ENCODE results near the gene EPHA6.
"Not testable (repeated sequence)": the region's sequence is repeated elsewhere in the genome, so short reads cannot be mapped to it uniquely, and the experiment has no call there.

EPHA6 gene

DNA sequence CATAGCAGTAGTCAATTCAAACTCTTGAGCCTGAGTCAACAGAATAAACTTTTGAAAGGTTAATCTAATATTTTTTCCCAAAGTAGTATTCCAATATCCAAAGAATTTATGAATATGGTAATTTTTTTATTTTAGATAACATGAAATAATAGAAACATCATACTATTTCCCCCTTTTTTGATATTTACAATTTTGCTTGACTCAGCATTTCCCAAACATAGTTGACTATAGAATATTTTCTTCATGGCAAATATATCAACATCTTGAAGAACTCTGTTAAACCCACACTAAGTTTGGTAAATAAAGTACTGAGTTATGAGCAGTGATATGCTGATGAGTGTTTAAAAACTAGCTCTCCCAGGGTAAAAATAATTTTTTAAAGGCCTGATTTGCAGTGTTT lies 570.2 kb downstream of the EPHA6 start:
- Mint-ChIP-seq H3K4me1 (no peaks in the 10 kb centered on the region), H3K36me3 (no peaks in the 10 kb centered on the region), H3K27me3 (no peaks in the 10 kb centered on the region), H3K9me3 (peaks cover 10% of the 10 kb centered on the region in 2 donors), H3K27ac (no peak overlapping the region), H3K4me3 (no peak overlapping the region)
- ATAC-seq (replicated peaks) (no peak), DNase-seq (no peak)

DNA sequence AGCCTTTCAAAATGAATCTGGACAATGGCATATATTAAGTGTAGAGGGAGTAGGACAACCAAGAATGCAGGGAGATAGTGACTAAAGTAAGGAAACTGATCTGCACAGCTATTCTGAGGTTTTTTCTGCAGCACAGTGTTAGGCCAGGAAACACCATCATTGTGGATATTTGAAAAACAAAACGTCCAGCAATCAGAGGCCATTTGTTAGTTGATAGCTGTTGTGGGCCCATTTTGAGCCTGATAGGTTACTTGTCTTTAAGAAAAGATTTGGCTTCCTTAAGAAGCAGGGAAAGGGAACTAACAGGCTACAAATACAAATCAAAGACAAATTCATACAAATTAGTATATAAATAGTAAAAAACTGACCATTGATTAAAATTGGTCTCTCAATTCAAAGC lies 574.4 kb downstream of the EPHA6 start:
- no peaks in the 10 kb centered on the region for H3K4me1 Mint-ChIP-seq
- ATAC-seq (replicated peaks) (no peak), DNase-seq (no peak)
- no peak overlapping the region for H3K4me3 Mint-ChIP-seq
- no peaks in the 10 kb centered on the region for H3K36me3 Mint-ChIP-seq
- H3K9me3 Mint-ChIP-seq = peaks cover 10% of the 10 kb centered on the region in 2 donors
- H3K27ac Mint-ChIP-seq = no peak overlapping the region
- H3K27me3 Mint-ChIP-seq = no peaks in the 10 kb centered on the region

DNA sequence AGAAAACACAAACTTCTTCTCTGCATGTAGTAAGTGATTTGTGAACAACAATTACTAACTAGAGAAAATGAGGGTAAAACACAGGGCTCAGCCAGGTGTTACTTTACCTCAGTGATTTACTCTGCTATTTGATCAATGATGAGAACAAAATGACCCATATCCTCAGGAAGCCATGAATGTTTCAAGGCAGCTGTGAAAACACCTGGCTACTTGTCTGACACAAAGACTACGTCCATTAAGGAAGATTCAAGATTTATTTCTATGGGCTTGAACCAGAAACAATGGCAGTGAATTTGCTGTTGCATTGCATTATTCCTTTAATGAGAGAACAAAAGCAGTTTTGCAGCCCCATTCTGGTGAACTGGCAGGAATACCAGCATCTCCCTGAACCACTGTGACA lies 575.5 kb downstream of the EPHA6 start:
- Mint-ChIP-seq H3K9me3 (peaks cover 10% of the 10 kb centered on the region in 2 donors), H3K4me3 (no peak overlapping the region), H3K27ac (no peak overlapping the region), H3K4me1 (no peaks in the 10 kb centered on the region), H3K27me3 (no peaks in the 10 kb centered on the region), H3K36me3 (no peaks in the 10 kb centered on the region)
- ATAC-seq (replicated peaks) = no peak
- DNase-seq = no peak

DNA sequence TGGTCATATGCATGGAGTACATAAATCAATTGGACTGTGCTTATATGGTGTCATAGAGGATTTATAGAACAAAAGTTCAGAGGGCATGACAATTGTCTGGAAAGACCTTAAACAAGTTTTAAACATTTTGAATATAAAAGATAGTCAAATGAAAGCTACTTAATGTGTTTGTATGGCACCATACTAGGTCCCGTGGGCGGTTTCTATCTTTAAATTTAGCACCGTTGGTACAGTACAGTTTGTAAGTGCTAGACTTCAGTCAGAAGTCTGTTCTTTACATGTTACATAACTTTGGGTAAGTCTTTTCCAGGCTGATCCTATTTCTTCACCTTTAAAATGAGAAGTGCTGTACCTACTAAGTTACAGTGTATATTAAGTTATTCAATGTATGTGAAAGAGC lies 576.8 kb downstream of the EPHA6 start:
- H3K27ac Mint-ChIP-seq = no peak overlapping the region
- no peak for DNase-seq
- ATAC-seq (replicated peaks) = no peak
- no peaks in the 10 kb centered on the region for H3K27me3 Mint-ChIP-seq
- H3K36me3 Mint-ChIP-seq = no peaks in the 10 kb centered on the region
- no peaks in the 10 kb centered on the region for H3K4me1 Mint-ChIP-seq
- peaks cover 6 to 8% of the 10 kb centered on the region in 2 donors for H3K9me3 Mint-ChIP-seq
- no peak overlapping the region for H3K4me3 Mint-ChIP-seq

DNA sequence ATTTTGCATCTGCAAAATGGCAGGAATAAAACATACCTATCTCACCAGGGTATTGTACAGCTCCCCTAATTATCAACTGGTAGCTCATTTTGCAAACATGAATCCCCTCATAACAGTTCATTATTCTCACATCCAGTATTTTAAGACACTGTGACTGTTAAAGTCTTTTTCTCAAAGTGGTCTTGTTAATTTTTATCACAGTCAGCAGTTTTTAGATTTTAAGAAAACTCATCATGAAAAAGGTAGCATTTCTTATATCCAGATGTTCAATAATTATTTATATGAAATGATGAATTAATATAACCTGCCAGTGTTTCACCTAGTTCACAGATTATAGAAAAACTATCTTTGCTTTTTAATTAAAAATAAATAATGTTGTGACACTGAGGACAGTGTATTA lies 595.2 kb downstream of the EPHA6 start:
- Mint-ChIP-seq H3K27me3 (no peaks in the 10 kb centered on the region), H3K4me3 (no peak overlapping the region), H3K36me3 (no peaks in the 10 kb centered on the region), H3K4me1 (no peaks in the 10 kb centered on the region), H3K27ac (no peak overlapping the region), H3K9me3 (peaks cover 0 to 2% of the 10 kb centered on the region in 2 donors)
- ATAC-seq (replicated peaks) (no peak), DNase-seq (no peak)

DNA sequence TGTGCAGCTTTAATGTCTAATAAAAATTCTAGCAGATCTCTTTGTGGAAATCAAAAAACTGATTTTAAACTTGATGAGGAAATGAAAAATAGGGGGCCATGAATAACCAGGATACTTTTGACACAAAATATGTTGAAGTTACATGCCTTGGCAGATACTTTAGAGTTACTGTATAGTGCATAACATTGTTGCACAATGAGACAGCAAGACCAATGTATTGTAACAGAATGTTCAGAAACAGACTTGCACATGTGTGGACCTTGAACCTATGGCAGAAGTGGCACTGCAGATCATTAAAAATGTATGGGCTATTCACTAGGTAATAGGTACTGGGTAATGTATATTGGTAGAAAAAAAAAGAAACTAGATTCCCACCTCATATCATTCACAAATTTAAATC lies 607.2 kb downstream of the EPHA6 start:
- Mint-ChIP-seq H3K4me3 (no peak overlapping the region), H3K4me1 (no peaks in the 10 kb centered on the region), H3K27me3 (no peaks in the 10 kb centered on the region), H3K9me3 (peaks cover 11 to 12% of the 10 kb centered on the region in 2 donors), H3K27ac (no peak overlapping the region), H3K36me3 (no peaks in the 10 kb centered on the region)
- DNase-seq (no peak), ATAC-seq (replicated peaks) (no peak)

DNA sequence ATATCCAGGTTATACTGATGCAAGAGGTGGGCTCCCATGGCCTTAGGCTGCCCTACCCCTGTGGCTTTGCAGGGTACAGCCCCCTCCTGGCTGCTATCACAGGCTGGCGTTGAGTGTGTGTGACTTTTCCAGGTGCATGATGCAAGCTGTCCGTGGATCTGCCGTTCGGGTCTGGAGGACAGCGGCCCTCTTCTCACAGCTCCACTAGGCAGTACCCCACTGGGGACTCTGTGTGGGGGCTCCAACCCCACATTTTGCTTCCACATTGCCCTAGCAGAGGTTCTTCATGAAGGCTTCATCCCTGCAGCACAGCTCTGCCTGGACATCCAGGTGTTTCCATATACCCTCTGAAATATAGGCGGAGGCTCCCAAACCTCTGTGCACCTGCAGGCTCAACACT lies 610.6 kb downstream of the EPHA6 start:
- Mint-ChIP-seq H3K9me3 (peaks cover 13 to 15% of the 10 kb centered on the region in 2 donors), H3K4me1 (no peaks in the 10 kb centered on the region), H3K27ac (no peak overlapping the region), H3K27me3 (no peaks in the 10 kb centered on the region), H3K36me3 (no peaks in the 10 kb centered on the region), H3K4me3 (no peak overlapping the region)
- no peak for ATAC-seq (replicated peaks)
- DNase-seq = no peak

DNA sequence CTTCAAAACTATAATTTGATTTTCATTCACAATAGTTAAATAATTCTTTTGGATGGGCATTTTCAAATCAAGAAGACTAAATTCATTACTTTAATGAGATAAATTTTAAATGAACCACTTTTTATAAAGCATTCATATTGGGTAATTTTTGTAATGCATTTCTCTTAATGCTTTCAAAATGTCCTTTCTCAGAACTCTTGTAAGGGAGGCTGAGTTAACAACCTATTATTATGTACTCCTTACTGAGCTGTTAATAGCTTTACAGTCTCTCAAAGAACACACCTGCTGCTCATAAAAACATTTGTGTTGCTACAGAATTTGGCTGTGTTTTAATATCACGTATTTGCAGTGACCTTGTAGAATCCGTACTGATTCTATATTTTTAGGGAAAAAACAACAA lies 616.2 kb downstream of the EPHA6 start:
- ATAC-seq (replicated peaks) = no peak
- no peak overlapping the region for H3K27ac Mint-ChIP-seq
- no peaks in the 10 kb centered on the region for H3K4me1 Mint-ChIP-seq
- H3K4me3 Mint-ChIP-seq = no peak overlapping the region
- H3K27me3 Mint-ChIP-seq = no peaks in the 10 kb centered on the region
- peaks cover 3 to 6% of the 10 kb centered on the region in 2 donors for H3K9me3 Mint-ChIP-seq
- no peak for DNase-seq
- H3K36me3 Mint-ChIP-seq = no peaks in the 10 kb centered on the region

DNA sequence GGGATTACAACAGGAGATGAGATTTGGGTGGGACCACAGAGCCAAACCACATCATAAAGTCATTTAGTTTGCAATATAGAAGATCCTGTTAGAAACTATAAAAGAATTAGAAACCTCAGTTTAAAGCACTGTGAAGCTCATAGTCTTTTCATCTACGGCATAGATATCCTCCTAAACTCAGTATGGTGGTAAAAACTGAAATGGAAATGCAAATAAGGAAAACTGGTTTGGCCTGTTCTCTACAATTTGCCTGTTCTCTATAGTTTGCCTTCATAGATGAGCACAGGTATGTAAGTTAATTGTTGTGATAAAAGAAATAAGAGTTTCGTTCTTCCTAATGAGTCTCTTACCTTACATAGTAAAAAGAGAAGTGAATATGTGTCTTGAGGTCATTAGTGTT lies 618.5 kb downstream of the EPHA6 start:
- DNase-seq (no peak), ATAC-seq (replicated peaks) (no peak)
- no peaks in the 10 kb centered on the region for H3K4me1 Mint-ChIP-seq
- H3K27ac Mint-ChIP-seq = no peak overlapping the region
- no peak overlapping the region for H3K4me3 Mint-ChIP-seq
- H3K27me3 Mint-ChIP-seq = no peaks in the 10 kb centered on the region
- H3K9me3 Mint-ChIP-seq = no peaks in the 10 kb centered on the region
- no peaks in the 10 kb centered on the region for H3K36me3 Mint-ChIP-seq

DNA sequence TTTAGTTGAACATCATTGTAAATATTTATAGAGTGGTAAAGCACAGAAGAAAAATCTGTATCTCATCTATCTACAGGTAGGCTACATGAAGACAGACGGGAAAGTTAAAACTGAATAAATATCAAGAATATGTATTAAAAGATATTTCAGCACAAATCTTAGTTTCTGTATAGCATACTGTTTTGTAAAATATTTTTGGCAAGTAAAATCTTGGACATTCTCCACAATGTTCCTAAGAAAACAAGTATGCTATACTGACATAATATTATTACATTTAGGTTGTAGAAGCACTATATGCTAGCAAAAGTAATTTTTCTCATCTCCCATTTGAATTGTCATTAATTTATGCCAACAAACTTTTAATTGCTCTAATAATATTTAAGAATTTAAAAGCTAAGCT lies 623.7 kb downstream of the EPHA6 start:
- no peaks in the 10 kb centered on the region for H3K27me3 Mint-ChIP-seq
- H3K27ac Mint-ChIP-seq = no peak overlapping the region
- no peaks in the 10 kb centered on the region for H3K9me3 Mint-ChIP-seq
- ATAC-seq (replicated peaks) (no peak), DNase-seq (no peak)
- no peaks in the 10 kb centered on the region for H3K36me3 Mint-ChIP-seq
- no peaks in the 10 kb centered on the region for H3K4me1 Mint-ChIP-seq
- H3K4me3 Mint-ChIP-seq = no peak overlapping the region

DNA sequence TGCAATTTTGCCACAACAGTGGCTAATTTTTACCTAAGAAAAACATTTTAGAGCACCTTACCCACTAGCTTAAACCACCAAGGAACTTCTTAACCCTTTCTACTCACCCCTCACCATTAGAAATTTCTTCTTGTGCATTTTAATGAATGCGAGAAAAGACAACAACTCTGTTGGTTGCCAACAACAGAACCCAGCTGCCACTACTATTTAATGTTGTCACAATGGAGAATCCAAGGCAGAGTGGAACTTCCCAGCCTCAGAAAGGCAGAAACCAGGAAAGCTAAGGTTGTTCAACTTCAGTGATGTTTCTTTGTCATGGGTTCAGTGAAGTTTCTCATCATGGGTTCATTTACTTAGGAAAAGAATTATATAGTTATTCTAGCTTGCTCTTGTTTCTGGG lies 625.0 kb downstream of the EPHA6 start:
- ATAC-seq (replicated peaks) = no peak
- no peaks in the 10 kb centered on the region for H3K36me3 Mint-ChIP-seq
- no peak for DNase-seq
- no peak overlapping the region for H3K27ac Mint-ChIP-seq
- H3K4me3 Mint-ChIP-seq = no peak overlapping the region
- H3K4me1 Mint-ChIP-seq = no peaks in the 10 kb centered on the region
- no peaks in the 10 kb centered on the region for H3K9me3 Mint-ChIP-seq
- H3K27me3 Mint-ChIP-seq = no peaks in the 10 kb centered on the region

DNA sequence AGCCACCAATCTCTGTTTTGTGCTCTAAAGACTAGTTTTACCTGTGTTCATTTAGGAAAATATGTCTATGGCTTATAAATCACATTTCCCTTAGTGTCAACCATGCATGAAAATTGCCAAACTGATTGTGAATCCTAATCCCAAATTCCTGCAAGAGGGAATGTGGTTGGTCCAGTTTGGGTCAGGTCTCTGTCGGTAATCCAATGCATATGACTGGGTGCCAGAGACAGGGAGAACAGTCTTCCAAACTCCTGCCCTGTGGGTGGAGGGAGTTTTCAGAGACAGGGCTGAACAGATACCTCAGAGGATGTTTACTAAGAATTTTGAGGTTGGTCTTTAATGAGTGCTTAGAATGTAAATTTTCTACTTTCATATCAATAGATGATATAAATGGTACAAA lies 649.6 kb downstream of the EPHA6 start:
- no peak overlapping the region for H3K27ac Mint-ChIP-seq
- H3K4me1 Mint-ChIP-seq = no peaks in the 10 kb centered on the region
- H3K27me3 Mint-ChIP-seq = no peaks in the 10 kb centered on the region
- no peaks in the 10 kb centered on the region for H3K9me3 Mint-ChIP-seq
- no peak overlapping the region for H3K4me3 Mint-ChIP-seq
- no peak for DNase-seq
- no peak for ATAC-seq (replicated peaks)
- no peaks in the 10 kb centered on the region for H3K36me3 Mint-ChIP-seq

DNA sequence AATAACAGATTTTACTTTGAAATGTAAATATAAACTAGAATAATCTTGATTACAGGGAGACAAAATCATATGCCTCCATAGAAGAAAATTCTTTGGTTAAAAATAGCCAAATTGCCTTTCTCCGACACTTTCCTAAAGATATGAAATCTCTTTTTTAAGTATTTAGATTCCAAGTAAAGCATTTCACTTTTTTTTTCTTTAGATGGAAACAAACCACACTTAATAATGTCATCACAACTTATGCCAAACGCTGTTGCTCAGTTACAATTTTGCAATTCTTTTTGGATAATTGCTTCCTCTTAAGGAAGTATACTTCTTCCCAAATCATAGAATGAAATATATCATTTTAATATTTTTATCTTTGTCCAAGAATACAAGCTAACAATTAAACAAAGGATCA lies 656.1 kb downstream of the EPHA6 start:
- H3K27ac Mint-ChIP-seq = no peak overlapping the region
- no peak overlapping the region for H3K4me3 Mint-ChIP-seq

DNA sequence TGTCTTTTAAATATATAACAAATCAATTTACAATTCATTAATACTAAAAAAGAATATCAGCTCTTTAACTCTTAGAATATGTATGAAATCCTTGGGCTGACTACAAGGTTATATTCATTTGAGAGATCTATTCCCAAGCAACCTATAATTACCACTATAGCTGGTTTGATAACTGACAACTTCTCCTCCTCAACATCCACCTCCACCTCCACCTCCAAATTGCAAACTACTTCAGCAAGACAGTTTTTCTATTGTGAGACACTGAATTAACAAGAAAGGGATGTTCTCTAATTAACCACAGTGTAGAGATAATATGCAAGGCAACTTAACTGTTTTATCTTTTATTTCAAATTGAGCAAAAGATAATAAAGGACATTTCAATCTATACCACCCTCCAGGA lies 665.3 kb downstream of the EPHA6 start:
- no peak overlapping the region for H3K4me3 Mint-ChIP-seq
- H3K9me3 Mint-ChIP-seq = no peaks in the 10 kb centered on the region

More for the DNA sequence above, 656.1 kb downstream of the EPHA6 start:
- H3K9me3 Mint-ChIP-seq = no peaks in the 10 kb centered on the region
- H3K27me3 Mint-ChIP-seq = no peaks in the 10 kb centered on the region
- DNase-seq (no peak), ATAC-seq (replicated peaks) (no peak)
- no peaks in the 10 kb centered on the region for H3K4me1 Mint-ChIP-seq
- H3K36me3 Mint-ChIP-seq = no peaks in the 10 kb centered on the region

DNA sequence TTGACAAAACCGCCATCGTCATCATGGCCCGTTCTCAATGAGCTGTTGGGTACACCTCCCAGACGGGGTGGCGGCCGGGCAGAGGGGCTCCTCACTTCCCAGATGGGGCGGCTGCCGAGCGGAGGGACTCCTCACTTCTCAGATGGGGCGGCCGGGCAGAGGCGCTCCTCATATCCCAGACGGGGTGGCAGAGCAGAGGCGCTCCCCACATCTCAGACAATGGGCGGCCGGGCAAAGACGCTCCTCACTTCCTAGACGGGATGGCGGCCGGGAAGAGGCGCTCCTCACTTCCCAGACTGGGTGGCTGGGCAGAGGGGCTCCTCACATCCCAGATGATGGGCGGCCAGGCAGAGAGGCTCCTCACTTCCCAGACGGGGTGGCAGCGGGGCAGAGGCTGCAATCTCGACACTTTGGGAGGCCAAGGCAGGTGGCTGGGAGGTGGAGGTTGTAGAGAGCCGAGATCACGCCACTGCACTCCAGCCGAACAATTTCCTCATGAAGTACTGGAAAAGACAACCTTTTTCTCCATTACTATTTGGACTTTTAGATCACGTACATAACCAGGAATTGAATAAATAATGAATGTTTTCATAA lies 666.4 kb downstream of the EPHA6 start:
- H3K27me3 Mint-ChIP-seq; DNase-seq; H3K9me3 Mint-ChIP-seq; H3K4me1 Mint-ChIP-seq; H3K4me3 Mint-ChIP-seq; H3K36me3 Mint-ChIP-seq; ATAC-seq (replicated peaks); H3K27ac Mint-ChIP-seq: not testable (repeated sequence)

More for the DNA sequence above, 665.3 kb downstream of the EPHA6 start:
- no peak overlapping the region for H3K27ac Mint-ChIP-seq
- no peaks in the 10 kb centered on the region for H3K27me3 Mint-ChIP-seq
- ATAC-seq (replicated peaks) = no peak
- H3K36me3 Mint-ChIP-seq = no peaks in the 10 kb centered on the region
- H3K4me1 Mint-ChIP-seq = no peaks in the 10 kb centered on the region
- DNase-seq = no peak

DNA sequence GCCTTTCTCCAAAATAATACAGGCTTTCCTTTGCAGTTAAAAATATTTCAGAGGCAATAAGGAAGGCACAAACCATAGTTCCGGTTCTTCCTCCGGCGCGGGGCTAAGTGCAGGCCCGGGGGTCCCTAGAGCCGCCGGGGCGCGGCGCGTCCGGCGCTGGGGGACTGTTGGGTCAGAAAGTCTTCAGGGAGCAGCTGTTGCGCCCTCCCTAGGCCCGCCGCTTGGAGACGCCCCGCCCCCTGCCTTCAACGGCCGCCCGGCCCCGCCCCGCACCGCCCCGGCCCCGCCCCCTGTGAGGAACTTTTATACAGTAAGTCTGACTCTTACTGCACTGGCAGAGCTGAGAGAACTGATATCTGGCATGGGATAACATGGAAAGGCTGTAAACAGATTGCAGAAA lies 667.0 kb downstream of the EPHA6 start:
- H3K4me3 Mint-ChIP-seq = no peak overlapping the region
- H3K36me3 Mint-ChIP-seq = no peaks in the 10 kb centered on the region
- DNase-seq (no peak), ATAC-seq (replicated peaks) (peak in 1 of 2 donors; percentile 38)
- no peaks in the 10 kb centered on the region for H3K4me1 Mint-ChIP-seq
- H3K27me3 Mint-ChIP-seq = no peaks in the 10 kb centered on the region
- no peak overlapping the region for H3K27ac Mint-ChIP-seq
- H3K9me3 Mint-ChIP-seq = no peaks in the 10 kb centered on the region
